Adrenal gland (tissue), 5 donors: Measurements from ENCODE around the gene RPS6KA2.

Experiments used
- CTCF ChIP-seq, 6 experiments: fragments of 450-650 bp in 4 of 6; fragments of 200-600 bp in 2 of 6; sonication (generic) in 1 of 6; IDR thresholded peaks; 1 replicate in 5 of 6; 2 replicates in 1 of 6; pipeline versions ENCODE4 v1.5.1 to v1.8.0; 2016 to 2021; ENCODE audit warnings: antibody characterized with exemption in 6 of 6, mild to moderate bottlenecking in 2 of 6, moderate library complexity in 1 of 6
- POLR2A ChIP-seq, 2 donors: fragments of 450-650 bp; IDR thresholded peaks; one replicate each; pipeline ENCODE4 v1.6.1; 2017; ENCODE audit warnings: antibody characterized with exemption in 2 of 2, mild to moderate bottlenecking in 2 of 2, moderate library complexity in 1 of 2
- donor health status: DM: no; HTN: no; CAD: no.

GRCh38 chr6:166555086-166555485 lies 72.0 kb downstream of the RPS6KA2 start:
- TF ChIP-seq CTCF (IDR thresholded peaks at IDR 0.05), result no peak
- no peak for TF ChIP-seq POLR2A (IDR thresholded peaks at IDR 0.05)
